ENCODE data around the gene TST.

DNA sequence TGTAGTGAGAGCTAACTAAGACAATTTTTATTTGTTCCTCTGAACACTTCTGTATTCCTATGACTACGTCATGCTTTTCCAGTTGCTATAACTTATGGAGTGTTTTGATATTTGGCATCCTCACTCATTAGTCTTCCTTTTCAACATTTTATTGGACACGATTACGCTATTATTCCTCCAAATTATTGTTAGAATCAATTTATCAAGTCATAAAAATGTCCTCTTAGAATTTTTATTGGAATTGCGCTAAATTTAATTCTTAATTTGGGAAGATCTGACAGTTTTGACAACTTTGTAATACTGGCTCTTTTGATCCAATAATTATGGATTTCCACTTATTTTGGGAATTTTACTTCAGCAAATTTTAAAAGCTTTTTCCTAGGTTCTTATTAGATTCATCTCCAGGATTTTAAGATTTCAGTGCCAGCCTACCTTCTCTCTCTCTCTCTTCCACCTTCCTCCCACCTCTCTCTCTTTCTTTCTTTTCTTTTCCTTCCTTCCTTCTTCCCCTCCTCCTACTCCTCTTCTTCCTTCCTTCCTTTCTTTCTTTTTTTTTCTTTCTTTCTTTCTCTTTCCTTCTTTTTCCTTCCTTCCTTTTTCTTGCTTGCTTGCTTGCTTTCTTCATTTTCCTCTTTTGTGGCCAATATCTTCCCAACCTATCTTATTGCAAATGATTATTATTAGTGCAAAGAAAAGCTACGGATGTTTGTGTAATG is 50.8 kb downstream of the TST start:
- TF ChIP-seq, protein P1, sequence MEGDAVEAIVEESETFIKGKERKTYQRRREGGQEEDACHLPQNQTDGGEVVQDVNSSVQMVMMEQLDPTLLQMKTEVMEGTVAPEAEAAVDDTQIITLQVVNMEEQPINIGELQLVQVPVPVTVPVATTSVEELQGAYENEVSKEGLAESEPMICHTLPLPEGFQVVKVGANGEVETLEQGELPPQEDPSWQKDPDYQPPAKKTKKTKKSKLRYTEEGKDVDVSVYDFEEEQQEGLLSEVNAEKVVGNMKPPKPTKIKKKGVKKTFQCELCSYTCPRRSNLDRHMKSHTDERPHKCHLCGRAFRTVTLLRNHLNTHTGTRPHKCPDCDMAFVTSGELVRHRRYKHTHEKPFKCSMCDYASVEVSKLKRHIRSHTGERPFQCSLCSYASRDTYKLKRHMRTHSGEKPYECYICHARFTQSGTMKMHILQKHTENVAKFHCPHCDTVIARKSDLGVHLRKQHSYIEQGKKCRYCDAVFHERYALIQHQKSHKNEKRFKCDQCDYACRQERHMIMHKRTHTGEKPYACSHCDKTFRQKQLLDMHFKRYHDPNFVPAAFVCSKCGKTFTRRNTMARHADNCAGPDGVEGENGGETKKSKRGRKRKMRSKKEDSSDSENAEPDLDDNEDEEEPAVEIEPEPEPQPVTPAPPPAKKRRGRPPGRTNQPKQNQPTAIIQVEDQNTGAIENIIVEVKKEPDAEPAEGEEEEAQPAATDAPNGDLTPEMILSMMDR (IDR thresholded peaks at IDR 0.05 in 8 of 11, conservative IDR thresholded peaks at IDR 0.05 in 3 of 11) = no peak
- TF ChIP-seq POLR2A (IDR thresholded peaks at IDR 0.05) (no peak), POLR2AphosphoS5 (IDR thresholded peaks at IDR 0.05) (no peak)
